GM12892 (cell line): ENCODE data around the gene NHS.

Experiments
- POLR2A ChIP-seq: IDR thresholded peaks from 2 replicates; pipeline ENCODE4 v1.6.1; 2011; ENCODE audit warnings: low read depth, low read length, control low read depth
- POLR2AphosphoS5 ChIP-seq: IDR thresholded peaks from 2 replicates; pipeline ENCODE4 v1.6.1; 2011; ENCODE audit warnings: low read depth, low read length, control low read depth
- TAF1 ChIP-seq: IDR thresholded peaks from 2 replicates; pipeline ENCODE4 v1.6.1; 2011; ENCODE audit warnings: low read depth, mild to moderate bottlenecking, control low read depth, low read length, borderline replicate concordance

- TF ChIP-seq POLR2A (no peak), TAF1 (no peak), POLR2AphosphoS5 (no peak)
Observed at GRCh38 chrX:17737710-17737985, 362.6 kb downstream of the NHS start.
